SHP77 (cell line): ENCODE data around the gene GZF1.
A peak's percentile ranks its signal among the peaks of the same experiment; 100 is the strongest.

ENCODE experiments used
- DNase-seq, 2 experiments: peaks; one replicate each; lab custom pipeline; 2025; lab: John Stamatoyannopoulos, UW

GZF1 gene

DNA sequence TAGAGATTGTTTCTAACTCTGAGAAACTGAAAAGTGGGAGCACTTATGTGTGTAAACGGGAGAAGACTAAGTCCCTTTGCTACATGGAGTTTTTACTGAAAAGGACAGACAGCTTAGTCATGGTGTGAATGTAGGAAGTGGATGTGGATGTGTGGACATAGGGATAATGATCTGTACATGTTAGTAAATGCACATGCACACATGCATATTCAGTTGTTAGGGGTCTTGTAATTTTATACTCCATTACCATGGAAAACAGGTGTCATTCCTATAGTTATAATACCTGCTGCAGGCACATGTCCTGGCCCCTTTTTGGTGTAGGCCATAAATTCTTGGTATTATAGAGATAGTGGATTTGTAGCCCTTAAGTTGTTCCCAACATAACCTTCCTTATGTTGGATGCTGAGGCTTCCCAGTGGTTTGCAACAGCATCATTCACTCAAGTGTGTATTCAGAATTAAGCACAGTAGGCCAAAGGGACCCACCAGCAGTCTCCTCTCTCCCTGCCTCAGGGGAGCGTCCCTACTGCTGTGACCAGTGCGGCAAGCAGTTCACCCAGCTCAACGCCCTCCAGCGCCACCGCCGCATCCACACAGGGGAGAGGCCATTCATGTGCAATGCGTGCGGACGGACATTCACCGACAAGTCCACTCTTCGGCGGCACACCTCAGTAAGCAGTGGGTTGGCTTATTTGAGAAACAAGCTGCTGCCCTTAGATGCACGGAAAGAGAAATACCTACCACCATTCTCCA, 7.3 kb downstream of the GZF1 start:
- DNase-seq = no peak

DNA sequence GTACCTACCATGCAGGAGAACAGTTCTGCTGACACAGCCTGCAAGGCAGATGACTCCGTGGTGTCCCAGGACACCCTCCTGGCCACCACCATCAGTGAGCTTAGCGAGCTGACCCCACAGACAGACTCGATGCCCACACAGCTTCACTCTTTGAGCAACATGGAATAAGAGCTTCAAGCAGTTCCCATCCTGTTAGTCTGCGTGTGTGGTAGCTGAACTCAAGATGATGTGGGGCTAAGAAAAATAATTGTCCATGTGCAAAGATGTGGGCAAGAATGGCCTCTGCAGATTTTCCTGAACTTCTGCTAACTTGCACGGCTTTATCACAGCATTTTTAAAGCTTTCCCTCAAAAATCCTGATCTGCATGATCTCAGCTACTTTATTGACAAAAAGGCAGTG, 8.3 kb downstream of the GZF1 start:
- no peak for DNase-seq

DNA sequence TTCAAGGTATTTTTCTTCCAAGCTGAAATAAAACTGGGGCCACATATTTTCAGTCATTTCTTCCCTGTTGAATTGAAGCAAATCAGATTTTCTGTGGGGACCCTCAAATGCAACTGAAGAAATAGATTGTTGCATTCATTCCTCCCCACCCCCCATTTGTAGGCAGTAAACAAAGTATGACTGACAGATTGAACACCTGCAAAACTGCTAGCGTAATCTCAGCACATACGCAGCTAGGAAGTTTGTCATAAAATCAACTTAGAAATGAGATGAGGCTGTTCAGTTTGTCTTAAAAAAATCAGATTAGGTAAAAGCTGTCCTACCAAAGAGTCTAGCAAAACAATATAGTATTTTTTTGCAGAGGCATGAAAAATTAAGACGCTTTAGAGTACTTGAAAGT, 8.9 kb downstream of the GZF1 start:
- no peak for DNase-seq

DNA sequence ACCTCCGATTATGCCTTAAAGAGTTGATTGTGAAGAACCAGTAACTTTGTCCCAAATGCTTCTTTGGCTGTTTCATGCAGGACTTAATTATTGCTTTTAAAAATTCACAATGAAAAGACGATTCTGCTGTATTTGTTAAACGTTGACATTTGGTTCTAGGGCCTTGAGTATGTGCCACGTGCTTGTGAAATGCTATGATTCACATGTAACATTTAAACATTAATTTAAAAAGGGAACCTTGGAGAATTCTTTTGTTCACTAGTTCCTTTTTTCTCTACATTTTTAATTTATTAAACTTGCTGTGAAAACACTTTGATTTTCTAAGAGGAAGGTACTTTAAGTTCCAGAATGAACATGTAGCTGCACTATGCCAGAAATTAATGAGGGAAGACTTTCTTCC, 9.5 kb downstream of the GZF1 start:
- no peak for DNase-seq

DNA sequence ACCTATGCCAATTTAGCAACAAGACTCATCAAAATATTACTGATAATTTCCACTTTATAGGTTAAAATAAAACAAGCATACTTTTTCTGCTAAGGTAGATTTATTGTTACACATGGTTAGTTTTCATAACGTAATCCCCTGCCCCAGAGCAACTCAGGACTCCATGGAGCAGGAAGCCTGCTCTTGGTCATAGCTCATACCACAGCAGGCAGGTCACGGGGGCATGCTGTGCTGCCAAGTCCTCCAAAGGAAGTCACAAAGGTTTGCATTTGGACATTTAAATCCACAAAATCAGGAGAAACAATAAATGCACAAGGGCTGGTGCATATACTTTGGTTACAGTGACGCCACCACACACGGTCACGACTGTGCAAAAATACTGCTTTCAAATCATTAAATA, 12.5 kb downstream of the GZF1 start:
- DNase-seq = no peak

DNA sequence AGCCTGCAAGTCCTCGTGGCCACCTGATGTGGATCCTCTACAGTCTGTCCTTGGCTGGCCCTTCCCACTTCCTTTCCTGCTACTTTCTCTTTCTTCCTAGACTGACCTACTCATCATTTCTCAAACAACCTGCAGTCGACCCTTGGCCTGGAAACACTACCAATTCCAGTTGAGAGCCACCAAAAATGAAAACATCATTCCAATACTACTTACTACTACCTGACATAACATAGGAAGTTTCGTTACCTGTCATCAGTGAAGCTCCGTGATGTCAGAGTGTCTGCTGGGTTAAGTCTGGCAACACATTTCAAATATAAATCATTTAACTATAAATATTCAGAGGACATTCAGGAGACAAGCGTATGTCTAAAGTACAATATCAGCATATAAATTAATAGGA, 13.8 kb downstream of the GZF1 start:
- no peak for DNase-seq

DNA sequence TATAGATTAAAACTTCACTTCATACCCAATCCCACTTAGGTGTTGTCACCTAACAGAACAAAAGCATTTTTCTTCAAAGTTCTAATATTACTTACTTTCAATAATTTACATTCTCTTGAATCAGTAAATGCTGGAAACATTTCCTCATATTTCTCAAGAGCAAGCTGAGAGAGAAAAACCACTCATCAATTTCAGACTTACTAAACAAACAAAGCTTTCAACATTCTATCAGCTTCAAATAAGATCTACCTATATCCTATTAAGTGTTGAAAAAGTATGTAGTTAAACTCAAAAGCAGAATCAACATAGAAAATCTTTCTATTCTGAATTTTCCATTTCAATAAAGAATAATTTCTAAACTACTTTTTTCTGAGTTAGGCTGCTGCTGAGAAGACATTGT, 17.8 kb downstream of the GZF1 start:
- no peak for DNase-seq

DNA sequence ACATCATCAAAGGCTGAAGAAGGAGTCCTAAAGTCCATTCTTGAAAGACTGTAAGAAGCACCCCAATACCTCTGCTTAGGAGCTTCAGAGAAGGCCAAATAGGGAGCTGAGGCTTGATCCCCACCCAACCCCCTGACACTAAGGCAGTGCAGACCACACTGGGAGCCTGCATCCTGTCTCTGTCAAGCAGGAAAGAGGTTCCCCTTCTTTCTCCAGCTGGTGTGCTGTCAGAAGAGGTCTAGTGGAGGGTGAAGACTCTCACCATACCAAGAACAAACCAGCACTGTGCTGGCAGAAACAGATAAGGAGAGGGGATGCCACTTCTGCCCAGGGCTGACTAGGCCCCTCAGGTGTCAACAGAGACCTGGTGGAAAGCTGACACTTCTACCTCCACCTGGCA, 19.9 kb downstream of the GZF1 start:
- DNase-seq = no peak

DNA sequence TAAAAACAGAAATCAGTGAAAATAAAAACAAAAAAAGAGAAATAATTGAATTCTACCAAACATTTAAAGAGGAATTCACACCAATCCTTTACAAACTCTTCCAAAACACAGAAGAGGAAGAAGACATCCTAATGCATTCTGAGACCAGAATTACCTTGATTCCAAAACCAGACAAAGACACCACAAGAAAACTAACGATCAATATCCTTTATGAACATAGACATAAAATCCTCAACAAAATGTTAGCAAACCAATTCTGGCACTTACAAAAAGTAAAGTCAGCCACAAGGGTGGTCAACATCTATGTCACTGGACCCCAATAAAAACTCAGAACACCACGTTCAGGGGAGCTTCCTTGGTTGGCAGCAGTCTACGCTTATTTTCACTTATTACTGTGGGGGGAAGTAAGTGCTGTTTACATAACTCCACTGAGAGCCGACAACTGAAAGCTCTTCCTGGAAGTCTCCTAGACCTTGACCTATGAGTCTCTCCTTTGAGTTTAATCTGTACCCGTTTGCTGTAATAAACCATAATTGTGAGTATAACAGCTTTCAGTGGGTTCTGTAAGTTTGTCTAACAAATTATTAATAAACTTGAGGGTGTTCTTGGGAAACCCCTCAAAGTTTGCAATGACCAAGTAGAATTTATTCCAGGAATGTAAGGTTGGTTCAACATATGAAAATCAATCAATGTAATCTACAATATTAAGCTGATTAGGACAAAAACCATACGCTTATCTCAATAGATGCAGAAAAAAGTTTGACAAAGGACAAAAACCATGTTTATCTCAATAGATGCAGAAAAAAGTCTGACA, 24.5 kb downstream of the GZF1 start:
- DNase-seq = no peak

DNA sequence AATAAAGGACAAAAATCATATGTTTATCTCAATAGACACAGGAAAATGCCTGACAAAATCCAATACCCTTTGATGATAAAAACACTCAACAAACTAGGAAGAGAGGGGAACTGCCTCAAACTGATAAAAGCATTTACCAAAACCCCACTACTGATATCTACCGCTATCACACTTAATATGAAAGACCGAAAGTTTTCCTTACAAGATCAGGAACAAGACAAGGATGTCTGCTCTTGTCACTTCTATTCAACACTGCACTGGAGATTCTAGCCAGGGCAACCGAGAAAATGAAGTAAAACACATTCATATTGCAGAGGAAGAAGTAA, 25.1 kb downstream of the GZF1 start:
- no peak for DNase-seq

DNA sequence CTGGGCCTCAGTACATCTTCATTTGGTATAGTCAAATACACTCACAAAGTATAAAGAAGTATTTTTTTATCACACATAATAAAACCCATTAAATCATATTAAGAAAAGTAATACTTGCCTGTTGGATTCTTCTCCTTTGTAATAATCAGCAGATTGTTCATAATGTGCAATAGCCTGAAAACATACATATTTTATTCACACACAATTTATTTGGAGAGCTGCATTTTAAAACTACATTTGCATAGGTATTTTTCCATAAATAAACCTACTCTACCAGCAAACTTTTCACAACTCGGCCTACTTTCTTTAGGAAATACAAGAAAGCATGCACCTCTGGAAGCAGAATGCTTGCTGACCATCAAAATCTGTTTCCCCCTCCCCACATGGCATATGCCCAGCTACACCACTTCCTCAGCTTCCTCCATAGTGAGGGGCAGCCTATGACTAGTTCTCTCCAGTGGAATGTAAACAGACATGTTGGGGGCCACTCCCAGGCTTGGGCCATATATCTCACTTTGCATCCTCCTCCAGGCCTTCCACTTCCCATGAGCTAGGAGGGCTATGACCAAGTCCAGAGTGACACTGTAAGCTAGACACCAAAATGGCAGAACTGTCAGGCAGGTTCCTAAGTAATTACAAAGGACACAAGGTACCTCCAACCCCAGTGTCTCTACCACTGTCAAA, 28.3 kb downstream of the GZF1 start:
- no peak for DNase-seq

DNA sequence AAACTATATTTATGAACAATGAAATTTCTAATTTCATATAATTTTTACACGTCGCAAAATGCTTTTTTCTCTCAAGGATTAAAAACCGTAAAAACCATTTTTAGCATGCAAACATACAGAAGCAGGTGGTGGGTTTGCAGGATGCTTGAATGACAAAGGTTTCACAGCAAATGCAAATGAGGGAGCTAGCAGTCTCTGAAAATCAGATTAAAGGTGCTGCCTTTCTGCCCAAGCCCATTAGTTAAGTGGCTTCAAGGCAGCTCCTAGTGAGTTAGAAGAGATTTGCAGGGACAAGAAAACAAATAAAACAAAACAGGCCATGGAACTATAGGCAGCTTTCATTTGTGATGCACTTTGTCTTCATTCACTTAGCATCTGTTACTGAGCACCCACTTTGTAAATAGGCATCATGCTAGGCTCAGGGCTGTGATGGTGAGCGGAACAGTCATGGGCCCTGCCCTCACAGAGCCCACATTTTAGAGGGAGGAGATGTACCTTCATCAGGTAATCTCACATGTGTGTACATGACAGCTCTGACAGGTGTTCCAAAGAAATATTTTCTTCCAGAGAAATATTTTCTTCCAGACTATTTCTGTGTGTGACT, 29.8 kb downstream of the GZF1 start:
- no peak for DNase-seq

DNA sequence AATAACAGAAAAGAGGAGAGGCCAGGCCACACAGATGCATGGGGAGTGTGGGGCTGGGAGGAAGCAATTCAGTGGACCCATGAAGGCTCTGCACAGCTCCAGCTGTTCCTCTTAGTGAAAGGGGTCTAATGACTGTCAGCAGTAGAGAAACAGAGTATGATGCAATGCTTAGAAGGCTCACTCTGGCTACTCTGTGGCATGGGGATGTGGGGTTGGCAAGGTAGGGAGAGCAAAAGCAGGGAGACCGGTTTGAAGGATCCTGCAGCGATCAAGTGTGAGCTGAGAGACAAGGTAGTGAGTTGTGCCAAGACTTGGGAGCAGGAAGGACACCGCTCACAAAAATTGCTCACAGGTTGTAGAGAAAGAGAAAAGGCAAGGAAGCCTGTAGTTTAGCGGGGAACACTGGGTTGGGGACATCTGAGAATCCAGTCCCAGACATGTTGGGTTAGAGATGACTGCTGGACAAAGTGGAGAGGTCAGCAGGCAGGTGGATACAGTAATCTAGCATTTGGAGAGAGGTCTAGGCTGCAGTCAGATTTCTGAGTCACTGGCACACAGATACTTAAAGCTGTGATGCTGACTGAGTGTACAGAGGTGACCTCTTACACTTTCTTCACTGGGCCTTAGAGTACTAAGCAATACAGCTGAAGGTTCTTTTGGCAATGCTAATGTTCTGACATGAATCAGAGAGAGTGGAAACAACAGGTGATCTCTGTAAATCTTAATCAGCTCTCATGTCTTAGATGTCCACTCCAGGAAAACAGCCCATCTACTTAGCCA, 32.2 kb downstream of the GZF1 start:
- no peak for DNase-seq

DNA sequence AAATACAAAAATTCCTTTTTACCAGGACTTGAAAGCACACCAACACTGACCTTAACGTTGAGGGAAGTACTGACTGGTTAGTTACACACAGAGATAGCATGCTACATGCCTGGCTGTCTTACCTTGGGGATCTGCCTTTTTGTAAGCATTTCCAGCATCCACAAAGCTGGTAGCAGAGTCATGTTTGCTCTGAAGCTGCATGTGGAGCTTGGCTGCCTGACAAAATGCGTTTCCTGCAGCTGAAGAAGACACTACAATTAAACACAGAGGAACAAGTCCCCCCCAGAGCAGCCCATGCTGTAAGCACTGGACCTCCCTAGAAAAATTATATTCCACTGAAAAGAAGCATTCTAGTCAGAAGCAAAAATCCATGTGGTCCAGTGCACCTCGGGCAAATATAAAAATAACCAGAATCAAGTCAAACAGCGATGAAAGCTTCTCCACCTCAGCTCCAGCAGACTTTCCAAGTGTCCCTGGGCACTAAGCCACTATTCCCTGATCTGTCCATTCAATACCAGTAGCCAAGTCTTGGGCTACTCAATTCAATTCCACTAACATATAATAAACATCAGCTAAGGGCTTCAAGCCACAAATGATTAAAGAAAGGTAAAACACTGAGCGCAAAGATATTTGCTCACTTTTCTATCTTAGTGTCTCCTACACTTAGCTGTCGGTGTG, 35.1 kb downstream of the GZF1 start:
- DNase-seq = peak in 1 of 2 experiments; percentile 21

DNA sequence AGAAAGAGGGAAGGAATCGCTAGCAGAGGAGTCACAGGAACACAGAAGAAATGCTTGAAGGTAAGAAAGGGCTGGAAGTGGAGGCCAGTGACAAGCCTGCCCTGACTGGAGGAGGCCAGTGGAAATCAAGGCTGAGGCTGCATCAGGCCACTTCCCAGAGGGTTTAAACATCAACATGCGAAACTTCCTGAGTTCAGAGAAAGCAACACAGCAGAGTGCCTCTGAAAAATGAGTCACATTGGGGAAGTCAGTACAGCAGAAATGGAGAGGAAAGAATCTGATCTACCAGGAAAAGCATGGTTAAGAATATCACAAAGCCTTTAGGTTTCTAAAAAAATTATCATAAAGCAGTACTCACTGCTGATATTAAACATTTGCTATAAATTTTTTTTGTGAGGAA, 36.0 kb downstream of the GZF1 start:
- DNase-seq = no peak

DNA sequence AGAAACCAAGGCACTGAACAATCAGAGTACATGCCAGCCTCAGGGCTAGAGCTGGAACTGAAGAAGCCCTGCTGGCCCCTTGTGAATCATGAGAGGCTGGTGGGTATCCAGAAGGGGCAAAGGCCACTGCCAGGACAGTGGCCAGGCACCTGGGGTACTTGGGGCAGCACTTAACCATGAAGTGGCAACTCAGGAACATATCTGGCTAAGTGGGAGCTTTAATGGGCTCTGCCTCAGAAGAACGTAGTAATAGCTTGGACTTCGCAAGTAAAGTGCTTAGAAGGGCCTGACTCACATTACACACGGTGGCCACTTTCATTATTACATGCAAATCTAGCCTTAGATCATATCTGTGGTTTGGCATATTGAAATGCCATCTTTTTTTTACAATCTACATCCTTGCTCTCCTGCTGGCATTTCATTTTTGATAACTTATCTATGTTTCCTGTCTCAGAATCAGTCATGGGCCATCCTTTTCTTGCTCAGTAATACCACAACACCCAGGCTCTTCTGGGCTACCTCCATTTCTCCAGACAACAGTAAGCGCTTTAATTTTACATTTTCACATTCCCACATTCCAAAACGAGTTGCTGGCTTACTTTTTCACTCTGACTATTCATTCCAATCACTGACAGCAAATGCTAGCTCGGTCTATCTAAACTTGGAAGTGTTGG, 37.7 kb downstream of the GZF1 start:
- no peak for DNase-seq

DNA sequence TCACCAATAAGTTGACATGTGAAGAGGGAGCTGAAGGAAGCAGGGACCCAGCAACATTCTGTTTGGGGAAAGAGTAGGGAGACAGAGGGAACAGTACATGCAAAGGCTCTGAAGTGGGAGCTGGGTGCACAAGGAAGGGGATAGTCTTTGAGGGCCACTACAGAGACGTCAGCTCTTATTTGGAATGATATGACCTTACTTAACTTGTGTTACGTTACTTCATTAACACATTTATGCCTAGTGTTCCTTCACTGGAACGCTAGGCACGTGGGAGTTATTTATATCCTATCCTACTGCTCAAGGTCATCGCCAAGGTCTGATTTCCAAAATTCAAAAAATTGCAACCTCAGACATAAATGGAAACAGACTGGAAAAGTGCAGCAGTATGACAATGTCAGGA, 39.1 kb downstream of the GZF1 start:
- no peak for DNase-seq

DNA sequence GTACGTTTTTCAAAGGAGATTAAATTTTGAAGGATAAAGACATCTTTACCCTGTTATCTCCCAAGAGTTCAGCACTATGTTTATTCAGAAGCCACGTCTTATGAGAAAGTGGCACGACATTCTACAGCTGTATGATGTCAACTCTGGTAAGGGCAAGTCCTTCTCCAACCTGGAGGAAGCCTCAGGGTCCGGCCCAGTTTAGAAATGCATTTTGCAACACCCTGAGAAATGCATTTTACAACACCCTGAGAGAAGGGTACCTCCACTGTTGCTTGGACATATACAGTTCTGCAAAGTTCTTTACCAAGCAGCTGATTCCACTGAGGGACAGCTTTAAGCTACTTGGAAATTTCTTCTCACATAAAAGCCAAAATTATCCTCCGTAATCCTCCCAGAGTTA, 41.8 kb downstream of the GZF1 start:
- DNase-seq = no peak

DNA sequence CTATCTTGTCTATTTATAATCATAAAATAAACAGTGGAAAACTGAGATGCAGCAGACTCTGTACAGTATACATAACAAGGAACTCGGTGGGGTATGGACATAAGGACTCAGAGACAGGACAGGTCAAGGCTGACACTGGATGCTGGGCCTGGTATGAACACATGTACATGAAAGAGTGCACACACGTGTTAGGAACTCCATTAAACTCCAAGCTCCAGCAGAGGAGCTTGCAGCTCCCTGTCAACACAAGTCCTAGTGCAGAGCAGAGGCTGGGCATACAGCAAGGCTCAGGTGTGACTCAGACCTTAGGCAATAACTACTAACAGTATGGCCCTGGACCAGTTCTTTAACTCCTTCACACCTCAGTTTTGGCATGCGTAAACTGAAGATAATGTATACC, 42.2 kb downstream of the GZF1 start:
- no peak for DNase-seq

DNA sequence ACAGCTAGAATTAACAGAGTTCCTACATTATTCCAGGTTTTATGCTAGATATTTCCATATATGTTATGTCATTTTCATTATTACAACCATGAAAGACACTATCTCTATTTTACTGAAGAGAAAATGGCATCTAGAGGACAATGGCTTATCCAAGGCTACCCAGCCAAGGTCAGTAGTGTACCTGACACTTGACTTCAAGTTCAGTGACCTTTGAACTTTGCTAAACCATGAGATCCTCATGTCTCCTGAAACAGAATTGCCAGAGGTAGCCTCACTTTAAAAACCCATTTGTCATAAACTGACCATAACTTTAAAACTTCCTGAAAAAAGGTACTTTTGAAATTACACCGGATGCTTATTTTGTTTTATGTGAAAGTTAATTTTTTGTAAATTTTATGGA, 44.9 kb downstream of the GZF1 start:
- DNase-seq = no peak
